Measurements from ENCODE around the gene TSPAN8. TPM values are rescaled to one million over a fixed set of nuclear protein-coding genes. Genes with fewer than 3 reads are reported as not detected.

The TSPAN8 gene
- total RNA-seq (1 to 10 TPM in 1 of 9 donors, under 1 TPM in 2, not detected in 6; 0.23 to 1.5 (median 0.27) TPM), polyA plus RNA-seq (under 1 TPM; 0.26 to 0.30 TPM)
- long read RNA-seq, donor 1 = 0 reads
- long read RNA-seq, donor 2 = 0 reads
- long read RNA-seq, donor 3 = 0 reads

DNA sequence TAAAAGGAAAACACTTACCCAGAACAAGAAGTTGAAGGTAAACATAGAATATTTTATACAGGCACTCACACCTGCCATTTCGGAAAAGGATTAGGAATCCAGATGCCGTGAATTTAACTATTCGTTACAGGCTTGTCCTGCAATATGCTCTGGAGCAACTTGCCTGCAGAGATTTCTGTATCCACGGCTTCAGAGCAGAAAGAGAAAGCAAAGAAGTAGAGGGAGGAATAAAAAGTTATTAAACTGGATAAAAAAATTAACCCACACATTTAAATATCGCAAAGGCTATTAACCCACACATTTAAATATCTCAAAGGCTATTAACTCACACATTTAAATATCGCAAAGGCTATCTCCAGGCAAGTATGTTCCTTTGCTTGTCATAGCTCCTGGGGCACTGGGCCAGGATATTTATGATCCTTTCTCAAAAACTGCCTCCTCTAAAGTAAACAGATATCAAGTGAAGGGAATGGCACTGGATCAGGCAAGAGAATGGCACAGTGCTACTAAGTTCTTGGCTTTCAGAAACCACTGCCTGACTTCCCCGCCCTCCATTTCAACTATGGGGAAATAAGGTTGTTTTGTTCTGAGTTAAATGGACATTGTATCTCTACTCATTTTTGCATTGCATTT is at the start of gene TSPAN8:
Gene TSPAN8 (minus strand): TSS at position 399 of the 633 bp plus-strand sequence. CDS start 321 bp downstream, at position 78.
- WGBS, 4 donors = 76 to 82% (median 79%) methylated on average over 7 of the region's 7 CpGs
- Histone ChIP-seq H3K4me3 (peak within 1 kb of the TSS in 1 of 12 donors; percentile 33), H3K9me3 (no peaks in the 10 kb centered on the region), H3K27ac (no peak within 1 kb of the TSS), H3K4me1 (no peaks in the 10 kb centered on the region), H3K27me3 (no peaks in the 10 kb centered on the region), H3K36me3 (no peaks in the 10 kb centered on the region)
- intact Hi-C loops (cut with DNase I) = no loop called here
- DNase-seq (no peak), ATAC-seq (no peak)
- TF ChIP-seq, protein P1, sequence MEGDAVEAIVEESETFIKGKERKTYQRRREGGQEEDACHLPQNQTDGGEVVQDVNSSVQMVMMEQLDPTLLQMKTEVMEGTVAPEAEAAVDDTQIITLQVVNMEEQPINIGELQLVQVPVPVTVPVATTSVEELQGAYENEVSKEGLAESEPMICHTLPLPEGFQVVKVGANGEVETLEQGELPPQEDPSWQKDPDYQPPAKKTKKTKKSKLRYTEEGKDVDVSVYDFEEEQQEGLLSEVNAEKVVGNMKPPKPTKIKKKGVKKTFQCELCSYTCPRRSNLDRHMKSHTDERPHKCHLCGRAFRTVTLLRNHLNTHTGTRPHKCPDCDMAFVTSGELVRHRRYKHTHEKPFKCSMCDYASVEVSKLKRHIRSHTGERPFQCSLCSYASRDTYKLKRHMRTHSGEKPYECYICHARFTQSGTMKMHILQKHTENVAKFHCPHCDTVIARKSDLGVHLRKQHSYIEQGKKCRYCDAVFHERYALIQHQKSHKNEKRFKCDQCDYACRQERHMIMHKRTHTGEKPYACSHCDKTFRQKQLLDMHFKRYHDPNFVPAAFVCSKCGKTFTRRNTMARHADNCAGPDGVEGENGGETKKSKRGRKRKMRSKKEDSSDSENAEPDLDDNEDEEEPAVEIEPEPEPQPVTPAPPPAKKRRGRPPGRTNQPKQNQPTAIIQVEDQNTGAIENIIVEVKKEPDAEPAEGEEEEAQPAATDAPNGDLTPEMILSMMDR (IDR thresholded peaks at IDR 0.05) = no peak
- TF ChIP-seq POLR2A (IDR thresholded peaks at IDR 0.05) = no peak

DNA sequence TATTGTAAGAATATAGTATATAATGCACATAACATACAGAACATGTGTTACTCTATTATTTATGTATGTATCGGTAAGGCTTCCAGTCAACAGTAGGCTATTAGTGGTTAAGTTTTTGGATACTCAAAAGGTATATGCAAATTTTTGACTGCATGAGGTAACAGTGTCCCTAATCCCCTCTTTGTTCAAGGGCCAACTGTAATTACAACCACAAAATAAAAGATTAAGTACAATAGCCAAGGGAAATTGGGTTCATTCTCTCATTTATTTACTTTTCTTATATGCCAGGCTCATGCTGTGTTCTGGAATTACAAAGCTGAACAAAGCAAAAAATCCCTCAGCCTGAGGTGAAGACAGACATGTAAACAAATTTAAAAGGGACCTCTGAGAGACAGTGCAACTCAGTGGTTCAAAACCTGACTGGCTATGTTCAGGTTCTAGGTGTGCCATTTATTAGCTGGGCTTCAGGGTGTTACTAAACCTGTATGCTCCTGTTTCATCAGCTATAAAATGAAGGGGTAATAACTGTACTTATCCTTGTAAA is 43.4 kb upstream of the TSPAN8 start:
- intact Hi-C loops (cut with DNase I) = no loop called here
- 92 to 98% (median 95%) methylated on average over 1 of the region's 1 CpG for WGBS, 4 donors
- DNase-seq (no peak), ATAC-seq (no peak)
- H3K4me3 ChIP-seq = no peak overlapping the region
- no peak overlapping the region for H3K27ac ChIP-seq
- H3K27me3 ChIP-seq = no peaks in the 10 kb centered on the region
- H3K4me1 ChIP-seq = no peaks in the 10 kb centered on the region
- H3K36me3 ChIP-seq = no peaks in the 10 kb centered on the region
- TF ChIP-seq, protein P1 (IDR thresholded peaks at IDR 0.05) = no peak
- TF ChIP-seq POLR2A (IDR thresholded peaks at IDR 0.05) = no peak
- H3K9me3 ChIP-seq = peaks cover 0 to 12% (median 0%) of the 10 kb centered on the region in 12 donors

DNA sequence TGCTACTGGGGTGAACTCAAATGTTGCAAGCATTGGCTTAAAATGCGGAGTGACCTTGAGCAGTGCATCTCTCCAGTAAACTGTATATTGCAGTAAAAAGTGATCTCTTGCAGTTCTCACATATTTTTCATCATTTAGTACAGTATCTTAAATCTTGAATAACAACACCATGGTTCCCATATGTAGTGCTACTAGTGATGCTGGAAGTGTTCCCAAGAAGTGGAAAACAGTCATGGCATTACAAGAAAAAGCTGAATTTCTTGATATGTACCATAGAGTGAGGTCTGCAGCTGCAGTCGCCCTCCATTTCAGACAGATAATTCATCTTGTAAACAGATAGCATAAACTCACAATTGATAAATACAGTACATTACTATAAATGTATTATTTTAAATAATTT is 42.9 kb upstream of the TSPAN8 start:
- Histone ChIP-seq H3K36me3 (no peaks in the 10 kb centered on the region), H3K27me3 (no peaks in the 10 kb centered on the region), H3K4me1 (no peaks in the 10 kb centered on the region), H3K4me3 (no peak overlapping the region), H3K9me3 (peaks cover 0 to 12% (median 0%) of the 10 kb centered on the region in 12 donors), H3K27ac (no peak overlapping the region)
- intact Hi-C loops (cut with DNase I) = no loop called here
- no peak for ATAC-seq
- WGBS, 4 donors = 84 to 87% (median 87%) methylated on average over 2 of the region's 2 CpGs
- DNase-seq = no peak
- no peak for TF ChIP-seq POLR2A (IDR thresholded peaks at IDR 0.05)
- TF ChIP-seq, protein P1 (IDR thresholded peaks at IDR 0.05) = no peak

DNA sequence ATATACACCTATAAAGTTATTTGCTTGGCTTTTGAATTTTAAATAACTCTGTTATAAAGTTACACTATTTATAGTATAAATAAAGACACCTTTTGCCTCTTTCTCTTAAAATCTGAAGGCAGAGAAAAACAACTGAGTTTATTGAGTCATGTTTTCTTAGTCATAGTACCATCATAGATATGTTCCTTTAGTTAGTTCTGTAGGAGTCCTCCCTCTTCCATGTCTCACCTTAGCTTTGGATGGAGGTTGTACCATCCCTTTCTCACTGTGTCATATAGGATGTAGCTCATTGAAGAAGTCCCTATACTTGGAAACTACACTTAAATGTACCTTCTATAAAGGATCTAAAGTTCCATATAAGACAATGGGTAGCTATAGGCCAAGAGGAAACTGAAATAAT is 39.7 kb upstream of the TSPAN8 start:
- intact Hi-C loops (cut with DNase I) = no loop called here
- Histone ChIP-seq H3K4me1 (no peaks in the 10 kb centered on the region), H3K36me3 (no peaks in the 10 kb centered on the region), H3K9me3 (no peaks in the 10 kb centered on the region), H3K27me3 (no peaks in the 10 kb centered on the region), H3K4me3 (no peak overlapping the region), H3K27ac (no peak overlapping the region)
- TF ChIP-seq, protein P1 (IDR thresholded peaks at IDR 0.05) = no peak
- TF ChIP-seq POLR2A (IDR thresholded peaks at IDR 0.05) = no peak
- DNase-seq (no peak), ATAC-seq (no peak)

Data from heart left ventricle (tissue), 16 donors.